ENCODE measurements around the gene ATP6V1F.

The ATP6V1F gene

DNA sequence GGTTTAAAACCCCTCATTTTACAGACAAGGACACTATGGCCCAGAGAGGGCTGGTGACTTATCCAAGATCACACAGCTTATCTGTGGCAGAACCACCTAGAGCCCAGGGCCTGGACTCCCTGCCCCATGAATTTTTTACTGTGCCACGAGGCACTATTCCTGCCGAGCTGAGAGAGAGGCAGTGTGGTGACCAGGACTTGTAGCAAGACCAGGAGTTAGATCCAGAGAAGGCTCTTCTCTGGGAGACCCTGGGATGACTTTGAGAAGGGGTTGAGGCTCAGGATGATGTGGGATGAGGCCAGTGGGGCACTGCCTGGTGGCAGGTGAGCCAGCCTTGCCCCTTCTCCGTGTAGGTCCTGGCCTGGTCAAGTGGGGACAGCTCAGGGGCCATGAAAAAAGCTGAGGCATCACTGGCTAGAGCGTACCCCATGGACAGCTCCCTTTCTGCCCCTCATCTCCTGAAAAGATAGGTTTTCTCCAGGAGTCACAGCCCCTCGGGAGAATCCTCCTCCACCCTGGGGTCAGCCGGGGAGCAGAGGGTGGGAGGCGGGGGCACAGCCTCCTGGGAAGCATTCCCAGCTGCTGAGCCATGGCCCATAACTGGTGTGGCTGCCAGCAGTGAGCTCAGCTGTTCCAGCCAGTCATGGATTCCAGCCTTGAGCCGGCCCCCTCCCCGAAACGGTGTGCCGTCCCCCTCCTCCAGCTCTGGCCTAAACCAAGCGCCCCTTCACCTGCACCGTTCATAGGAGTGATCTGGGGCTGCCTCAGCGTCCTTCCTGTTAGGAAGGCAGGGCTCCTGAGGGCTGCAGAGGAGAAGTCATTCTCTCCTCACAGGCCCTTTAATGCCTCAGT, 26.6 kb upstream of the ATP6V1F start:
- no peak for DNase-seq (ENCODE audit: low read depth in 3 of 3)

GRCh38 chr7:128836729-128837348, 25.8 kb upstream of the ATP6V1F start:
- DNase-seq (ENCODE audit: low read depth in 3 of 3) = no peak

DNA sequence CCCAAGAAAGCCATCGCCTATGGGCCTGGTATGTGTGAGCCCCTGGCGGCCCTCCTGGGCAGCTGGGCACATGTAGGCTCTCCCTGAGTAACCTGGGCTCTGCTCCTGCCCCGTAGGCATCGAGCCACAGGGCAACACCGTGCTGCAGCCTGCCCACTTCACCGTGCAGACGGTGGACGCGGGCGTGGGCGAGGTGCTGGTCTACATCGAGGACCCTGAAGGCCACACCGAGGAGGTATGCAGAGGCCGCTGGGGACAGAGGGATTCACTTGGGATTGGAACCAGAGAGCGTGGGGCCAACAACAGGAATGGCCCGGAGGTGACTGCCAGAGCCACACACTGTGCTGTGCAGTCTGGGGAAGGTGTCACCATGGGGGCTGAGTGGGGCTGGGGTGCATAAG, 25.1 kb upstream of the ATP6V1F start:
- DNase-seq (ENCODE audit: low read depth in 3 of 3) = no peak

DNA sequence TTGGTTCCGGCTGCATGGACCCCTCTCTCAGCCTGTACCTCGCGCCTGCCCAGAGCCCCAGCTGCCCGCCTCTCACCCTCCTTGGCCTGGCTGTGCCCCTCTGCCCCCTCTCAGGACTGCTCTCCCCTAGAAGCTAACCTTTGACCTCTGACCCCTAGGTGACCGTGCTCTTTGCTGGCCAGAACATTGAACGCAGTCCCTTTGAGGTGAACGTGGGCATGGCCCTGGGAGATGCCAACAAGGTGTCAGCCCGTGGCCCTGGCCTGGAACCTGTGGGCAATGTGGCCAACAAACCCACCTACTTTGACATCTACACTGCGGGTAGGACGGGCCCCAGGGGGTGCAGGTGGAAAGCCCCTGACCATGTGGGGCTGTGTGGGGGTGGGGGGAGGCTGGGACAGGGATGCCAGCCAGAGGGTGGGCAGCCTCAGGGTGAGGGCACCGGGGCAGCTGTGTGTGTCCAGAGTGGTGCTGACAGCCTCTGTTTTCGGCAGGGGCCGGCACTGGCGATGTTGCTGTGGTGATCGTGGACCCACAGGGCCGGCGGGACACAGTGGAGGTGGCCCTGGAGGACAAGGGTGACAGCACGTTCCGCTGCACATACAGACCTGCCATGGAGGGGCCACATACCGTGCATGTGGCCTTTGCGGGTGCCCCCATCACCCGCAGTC, 24.4 kb upstream of the ATP6V1F start:
- DNase-seq (ENCODE audit: low read depth in 3 of 3) = no peak

DNA sequence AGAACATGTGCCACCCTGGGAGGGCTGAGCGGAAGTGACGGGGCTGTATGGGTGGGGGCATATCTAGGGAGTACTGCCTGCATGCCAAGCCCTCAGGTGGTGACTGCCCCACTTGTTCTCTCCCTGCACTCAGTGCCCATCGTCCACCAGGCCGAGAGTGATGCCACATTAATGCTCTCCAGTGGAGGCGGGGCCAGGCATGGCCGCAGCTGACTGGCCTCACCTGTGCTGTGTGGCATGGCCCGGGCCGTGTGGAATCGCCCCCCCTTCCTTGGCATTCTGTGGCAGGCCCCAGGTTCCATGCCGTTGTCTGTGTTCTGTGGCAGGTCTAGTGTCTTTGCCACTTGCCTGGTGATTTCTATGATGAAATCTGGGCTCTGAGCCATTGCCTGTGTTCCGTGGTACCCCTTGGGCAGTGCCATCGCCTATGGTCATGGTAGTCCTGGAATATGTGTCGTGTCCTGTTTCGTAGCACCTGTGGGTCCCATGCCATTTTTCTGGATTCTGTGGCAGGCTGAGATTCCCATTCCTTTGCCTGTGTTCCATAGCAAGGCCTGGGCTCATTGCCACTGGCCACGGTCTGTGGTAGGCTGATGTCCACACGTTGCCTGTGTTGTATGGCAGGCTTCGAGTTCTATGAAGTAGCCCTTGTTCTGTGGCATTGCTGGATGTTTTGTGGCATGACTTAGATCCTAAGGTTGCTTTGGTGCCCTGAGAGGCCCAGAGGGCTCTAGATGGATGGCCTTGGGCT, 23.5 kb upstream of the ATP6V1F start:
- DNase-seq (ENCODE audit: low read depth in 3 of 3) = no peak

GRCh38 chr7:128839751-128840177, 22.9 kb upstream of the ATP6V1F start:
- no peak for DNase-seq (ENCODE audit: low read depth in 3 of 3)

DNA sequence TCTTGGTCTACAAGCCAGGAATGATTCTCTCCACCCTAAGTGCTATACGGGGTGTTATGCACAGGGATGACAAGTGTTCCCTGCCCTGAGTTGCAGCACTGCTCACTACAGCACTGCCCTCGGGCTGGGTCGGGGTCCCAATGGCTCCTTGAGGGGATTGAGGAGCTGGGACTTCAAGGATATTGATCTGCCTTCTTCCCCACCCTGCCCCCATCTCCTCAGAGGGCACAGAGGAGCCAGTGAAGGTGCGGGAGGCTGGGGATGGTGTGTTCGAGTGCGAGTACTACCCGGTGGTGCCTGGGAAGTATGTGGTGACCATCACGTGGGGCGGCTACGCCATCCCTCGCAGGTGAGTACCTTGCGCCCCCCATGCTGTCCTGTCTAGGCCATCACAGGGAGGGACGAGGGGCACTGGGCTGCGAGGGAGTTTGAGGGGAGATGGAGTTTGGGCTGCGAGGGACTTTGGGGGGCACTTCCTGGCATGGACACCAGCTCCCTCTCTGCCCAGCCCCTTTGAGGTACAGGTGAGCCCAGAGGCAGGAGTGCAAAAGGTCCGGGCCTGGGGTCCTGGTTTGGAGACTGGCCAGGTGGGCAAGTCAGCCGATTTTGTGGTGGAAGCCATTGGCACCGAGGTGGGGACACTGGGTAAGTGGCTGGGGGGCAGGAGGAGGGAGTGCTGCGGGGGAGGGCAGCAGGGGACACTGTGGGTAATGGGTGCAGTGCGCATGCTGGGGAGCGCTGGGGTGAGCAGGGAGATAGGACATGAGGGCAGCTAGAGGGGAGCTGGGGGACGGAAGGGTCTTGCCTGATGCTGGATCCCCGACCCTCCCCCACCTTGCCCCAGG, 22.1 kb upstream of the ATP6V1F start:
- DNase-seq (ENCODE audit: low read depth in 3 of 3) = no peak

GRCh38 chr7:128841171-128841690, 21.4 kb upstream of the ATP6V1F start:
- DNase-seq (ENCODE audit: low read depth in 3 of 3) = no peak

DNA sequence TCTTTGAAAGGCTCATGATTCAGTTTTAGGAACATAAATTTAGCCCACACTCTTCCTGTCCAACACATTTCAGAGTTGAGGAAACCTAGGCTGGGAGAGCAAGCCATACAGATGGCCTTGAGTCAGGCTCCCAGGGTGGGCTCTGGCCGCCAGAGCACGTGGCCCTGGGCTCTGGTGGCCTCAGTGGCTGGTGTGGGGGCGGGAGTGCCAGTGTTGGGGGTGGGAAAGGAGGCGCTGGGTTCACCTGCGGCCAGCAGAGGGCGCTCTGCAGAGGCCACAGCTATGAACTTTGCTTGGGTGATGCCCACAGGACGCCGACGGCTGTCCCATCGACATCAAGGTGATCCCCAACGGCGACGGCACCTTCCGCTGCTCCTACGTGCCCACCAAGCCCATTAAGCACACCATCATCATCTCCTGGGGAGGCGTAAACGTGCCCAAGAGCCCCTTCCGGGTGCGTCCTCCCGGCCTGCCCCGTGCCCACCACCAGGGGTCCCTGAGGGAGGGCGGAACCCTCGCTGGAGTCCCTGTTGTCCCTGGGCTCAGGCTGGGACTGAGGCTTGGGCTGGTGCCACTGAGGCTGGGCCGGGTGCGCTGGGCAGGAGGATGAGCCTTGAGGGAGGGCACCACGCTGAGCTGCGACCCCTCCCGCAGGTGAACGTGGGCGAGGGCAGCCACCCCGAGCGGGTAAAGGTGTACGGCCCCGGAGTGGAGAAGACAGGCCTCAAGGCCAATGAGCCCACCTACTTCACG, 20.6 kb upstream of the ATP6V1F start:
- DNase-seq (ENCODE audit: low read depth in 3 of 3) = peak; percentile 16 to 61 (median 18)

DNA sequence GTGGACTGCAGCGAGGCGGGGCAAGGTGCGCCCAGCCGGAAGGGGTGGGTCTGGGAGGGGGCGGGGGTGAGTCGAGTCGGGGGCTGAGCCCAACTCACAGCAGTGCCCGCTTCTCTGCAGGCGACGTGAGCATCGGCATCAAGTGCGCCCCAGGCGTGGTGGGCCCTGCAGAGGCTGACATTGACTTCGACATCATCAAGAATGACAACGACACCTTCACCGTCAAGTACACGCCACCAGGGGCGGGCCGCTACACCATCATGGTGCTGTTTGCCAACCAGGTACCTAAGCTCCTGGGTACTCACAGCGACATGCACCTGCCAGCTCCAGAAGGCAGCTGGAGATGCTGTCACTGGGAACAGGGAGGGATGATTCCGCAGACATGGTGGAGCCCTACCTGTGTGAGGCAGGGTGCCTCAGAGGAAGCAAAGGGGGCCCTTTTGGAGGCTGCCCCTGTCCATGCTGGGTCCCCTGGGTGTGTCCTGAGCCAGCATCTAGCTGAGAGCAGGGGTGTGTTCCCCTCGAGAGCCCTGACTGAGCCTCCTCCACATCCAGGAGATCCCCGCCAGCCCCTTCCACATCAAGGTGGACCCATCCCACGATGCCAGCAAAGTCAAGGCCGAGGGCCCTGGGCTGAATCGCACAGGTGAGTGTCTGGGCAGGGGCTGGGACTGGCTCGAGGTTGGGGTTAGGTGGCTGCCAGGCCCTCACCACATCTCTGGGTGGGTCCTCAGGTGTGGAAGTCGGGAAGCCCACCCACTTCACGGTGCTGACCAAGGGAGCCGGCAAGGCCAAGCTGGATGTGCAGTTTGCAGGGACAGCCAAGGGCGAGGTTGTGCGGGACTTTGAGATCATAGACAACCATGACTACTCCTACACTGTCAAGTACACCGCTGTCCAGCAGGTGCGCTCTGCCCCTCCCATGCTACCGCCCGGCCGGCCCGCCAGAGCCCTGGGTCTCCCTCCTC, 19.7 kb upstream of the ATP6V1F start:
- no peak for DNase-seq (ENCODE audit: low read depth in 3 of 3)

GRCh38 chr7:128843938-128844621, 18.6 kb upstream of the ATP6V1F start:
- DNase-seq (ENCODE audit: low read depth in 3 of 3) = no peak

DNA sequence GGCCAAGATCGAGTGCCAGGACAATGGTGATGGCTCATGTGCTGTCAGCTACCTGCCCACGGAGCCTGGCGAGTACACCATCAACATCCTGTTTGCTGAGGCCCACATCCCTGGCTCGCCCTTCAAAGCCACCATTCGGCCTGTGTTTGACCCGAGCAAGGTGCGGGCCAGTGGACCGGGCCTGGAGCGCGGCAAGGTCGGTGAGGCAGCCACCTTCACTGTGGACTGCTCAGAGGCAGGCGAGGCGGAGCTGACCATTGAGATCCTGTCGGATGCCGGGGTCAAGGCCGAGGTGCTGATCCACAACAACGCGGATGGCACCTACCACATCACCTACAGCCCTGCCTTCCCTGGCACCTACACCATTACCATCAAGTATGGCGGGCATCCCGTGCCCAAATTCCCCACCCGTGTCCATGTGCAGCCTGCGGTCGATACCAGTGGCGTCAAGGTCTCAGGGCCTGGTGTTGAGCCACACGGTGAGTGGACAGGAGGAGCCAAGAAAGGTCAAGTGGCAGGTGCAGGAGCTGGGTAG, 17.8 kb upstream of the ATP6V1F start:
- DNase-seq (ENCODE audit: low read depth in 3 of 3) = no peak

DNA sequence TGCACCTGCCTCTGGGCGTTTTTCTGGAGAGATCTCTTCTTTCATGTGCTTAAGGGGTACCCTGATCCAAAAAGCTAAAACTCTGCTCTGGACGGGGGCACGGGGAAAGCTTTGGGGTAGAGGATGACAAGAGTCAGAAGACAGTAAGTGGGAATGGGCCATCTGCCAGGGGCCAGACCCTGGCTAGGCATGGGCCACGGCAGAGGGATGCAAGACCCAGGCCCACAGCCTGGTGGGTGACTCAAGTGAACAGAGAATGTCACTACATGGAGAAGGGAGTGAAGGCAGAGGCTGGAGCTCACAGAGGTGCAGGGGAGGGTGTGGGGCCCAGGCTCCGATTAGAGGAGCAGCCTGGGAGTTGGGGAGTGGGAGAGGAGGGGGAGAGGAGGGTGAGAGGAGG, 17.2 kb upstream of the ATP6V1F start:
- DNase-seq (ENCODE audit: low read depth in 3 of 3) = no peak

GRCh38 chr7:128845987-128846386, 16.7 kb upstream of the ATP6V1F start:
- no peak for DNase-seq (ENCODE audit: low read depth in 3 of 3)

DNA sequence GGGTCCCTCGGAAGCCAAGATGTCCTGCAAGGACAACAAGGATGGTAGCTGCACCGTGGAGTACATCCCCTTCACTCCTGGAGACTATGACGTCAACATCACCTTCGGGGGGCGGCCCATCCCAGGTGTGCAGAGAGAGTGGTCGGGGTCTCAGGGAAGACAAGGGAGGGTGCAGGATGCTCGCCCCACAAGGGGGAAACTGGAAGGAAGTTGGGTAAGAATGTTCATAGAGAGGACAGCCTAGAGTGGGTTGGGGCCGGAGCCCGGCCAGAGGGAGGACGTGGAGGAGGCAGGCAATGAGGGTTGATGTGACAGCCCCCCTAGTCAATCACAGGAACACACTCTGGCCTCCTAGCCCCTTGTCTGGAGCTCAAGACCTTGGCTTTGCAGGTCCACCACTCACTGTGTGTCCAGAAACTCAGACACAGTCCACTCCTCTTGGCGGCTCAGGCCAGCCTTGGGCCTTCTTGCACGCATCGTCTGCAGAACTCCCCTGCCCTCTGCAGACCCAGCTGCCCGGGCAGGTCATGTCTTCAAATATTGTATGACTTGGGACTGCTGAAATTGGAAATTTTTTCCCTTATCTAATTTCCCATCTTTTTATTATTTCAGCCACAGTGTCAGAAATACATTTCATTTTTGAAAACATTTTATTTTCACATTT, 15.7 kb upstream of the ATP6V1F start:
- no peak for DNase-seq (ENCODE audit: low read depth in 3 of 3)

DNA sequence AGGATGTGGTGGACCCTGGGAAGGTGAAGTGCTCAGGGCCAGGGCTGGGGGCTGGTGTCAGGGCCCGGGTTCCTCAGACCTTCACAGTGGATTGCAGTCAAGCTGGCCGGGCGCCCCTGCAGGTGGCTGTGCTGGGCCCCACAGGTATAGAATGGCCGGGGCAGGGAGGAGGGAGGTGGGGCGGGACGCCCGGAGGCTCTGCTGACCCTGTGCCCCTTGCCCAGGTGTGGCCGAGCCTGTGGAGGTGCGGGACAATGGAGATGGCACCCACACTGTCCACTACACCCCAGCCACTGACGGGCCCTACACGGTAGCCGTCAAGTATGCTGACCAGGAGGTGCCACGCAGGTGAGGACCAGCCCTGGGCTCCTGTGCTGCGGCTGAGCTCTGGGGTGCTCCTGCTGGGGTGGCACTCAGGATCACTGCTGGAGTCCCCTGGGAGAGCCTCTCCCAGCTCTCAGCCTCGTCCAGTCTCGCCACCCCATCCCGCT, 14.9 kb upstream of the ATP6V1F start:
- no peak for DNase-seq (ENCODE audit: low read depth in 3 of 3)

All from stimulated activated CD4-positive, alpha-beta T cell treated with anti-CD3 and anti-CD28 coated beads, TNF-alpha, amount 100 ng/mL, for 24 hours (primary cell).